ENCODE data around the gene PSMB9. TPM values are rescaled to one million over a fixed set of nuclear protein-coding genes. Genes with fewer than 3 reads are reported as not detected.
A peak's percentile ranks its signal among the peaks of the same experiment; 100 is the strongest.

PSMB9 gene
- total and polyA plus RNA-seq, 5 donors: 8.2 to 22.7 (median 16.9) TPM

- whole genome bisulfite sequencing: 45% methylated on average over 4 of the region's 4 CpGs
- DNase-seq (no peak), ATAC-seq (peak in 1 of 2 donors; percentile 40)
- Histone ChIP-seq H3K27me3 (ENCODE audit: control insufficient read depth, insufficient read depth) (no peaks in the 10 kb centered on the region), H3K4me3 (ENCODE audit: low read length) (no peak overlapping the region), H3K9me3 (ENCODE audit: control insufficient read depth, low read length) (no peaks in the 10 kb centered on the region), H3K4me1 (ENCODE audit: control insufficient read depth, insufficient read depth, low read length) (no peaks in the 10 kb centered on the region), H3K27ac (ENCODE audit: low read length) (no peak overlapping the region)
- intact Hi-C loops (cut with DNase I): loop anchor here (2.0 to 10.0 kb wide), 4 partner anchors 47 to 99 kb away; no protein-coding TSS in a partner anchor
Measured at GRCh38 chr6:32885698-32886286, 31.8 kb downstream of the PSMB9 start.

DNA sequence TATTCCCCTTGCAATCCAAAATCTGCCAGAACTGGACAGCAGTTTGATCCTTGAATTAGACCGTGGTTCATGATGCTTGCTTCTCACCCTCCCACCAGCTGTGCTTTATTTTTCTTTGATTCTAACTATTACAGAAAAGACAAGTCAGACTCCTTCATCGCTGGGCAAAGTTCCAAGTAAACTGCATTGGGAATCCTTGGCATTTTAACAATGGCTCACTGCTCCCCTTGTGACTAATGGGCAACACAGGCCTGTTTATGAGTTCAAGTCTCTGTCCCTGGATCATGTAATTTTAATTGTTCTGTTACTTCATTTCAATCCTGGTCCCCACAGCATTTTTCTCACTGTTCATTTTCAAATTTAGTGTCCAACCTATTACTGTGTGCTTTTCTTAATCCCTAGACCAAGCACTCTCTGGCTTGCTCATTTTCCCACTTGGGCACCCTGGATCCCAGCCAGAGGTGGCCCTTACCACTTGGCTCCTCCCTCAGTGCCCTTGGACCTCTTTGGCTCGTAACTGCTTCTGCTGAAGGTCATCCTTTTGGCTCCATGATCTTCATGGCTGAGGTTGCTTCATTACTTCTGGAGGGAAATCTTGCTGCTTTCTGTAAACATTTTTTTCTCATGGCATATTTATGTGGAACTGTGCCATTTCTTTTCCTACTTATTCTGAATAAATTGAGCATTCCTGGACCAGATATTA lies 32.8 kb downstream of the PSMB9 start:
- no peaks in the 10 kb centered on the region for H3K9me3 ChIP-seq (ENCODE audit: control insufficient read depth, low read length)
- no peaks in the 10 kb centered on the region for H3K4me1 ChIP-seq (ENCODE audit: control insufficient read depth, insufficient read depth, low read length)
- no peak overlapping the region for H3K4me3 ChIP-seq (ENCODE audit: low read length)
- intact Hi-C loops (cut with DNase I): loop anchor here (5.0 to 10.0 kb wide), 3 partner anchors 45 to 98 kb away; no protein-coding TSS in a partner anchor
- 40% methylated on average over 3 of the region's 3 CpGs for WGBS
- DNase-seq: peak in 2 of 3 donors; percentile 22 to 58
- H3K27ac ChIP-seq (ENCODE audit: low read length): no peak overlapping the region
- no peaks in the 10 kb centered on the region for H3K27me3 ChIP-seq (ENCODE audit: control insufficient read depth, insufficient read depth)
- ATAC-seq: peak in 1 of 2 donors; percentile 8

DNA sequence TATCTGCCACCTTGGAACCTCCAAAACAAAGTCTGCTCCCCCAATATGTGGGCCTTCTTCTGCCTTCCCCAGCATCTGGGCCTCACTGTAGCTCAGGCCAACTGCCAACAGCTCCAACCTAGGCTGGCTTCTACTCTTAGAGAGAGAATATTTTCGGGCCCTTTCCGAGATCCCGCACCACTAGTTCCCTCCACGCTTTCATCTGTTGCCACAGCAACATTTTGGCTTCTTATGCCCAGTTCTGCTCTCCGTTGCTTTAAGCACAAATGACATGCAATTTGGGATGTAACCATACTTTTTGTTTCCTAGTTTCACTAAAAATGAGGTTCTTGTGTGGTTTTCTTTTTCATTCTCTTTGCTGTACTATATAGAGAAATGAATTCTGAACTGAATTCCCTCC lies 33.6 kb downstream of the PSMB9 start:
- intact Hi-C loops (cut with DNase I): loop anchor here (5.0 to 10.0 kb wide), 3 partner anchors 45 to 97 kb away; no protein-coding TSS in a partner anchor
- Histone ChIP-seq H3K9me3 (ENCODE audit: control insufficient read depth, low read length) (no peaks in the 10 kb centered on the region), H3K27me3 (ENCODE audit: control insufficient read depth, insufficient read depth) (no peaks in the 10 kb centered on the region), H3K27ac (ENCODE audit: low read length) (no peak overlapping the region), H3K4me1 (ENCODE audit: control insufficient read depth, insufficient read depth, low read length) (no peaks in the 10 kb centered on the region), H3K4me3 (ENCODE audit: low read length) (no peak overlapping the region)
- 82% methylated on average over 5 of the region's 5 CpGs for WGBS
- ATAC-seq (no peak), DNase-seq (no peak)

GRCh38 chr6:32888576-32888975 lies 34.6 kb downstream of the PSMB9 start:
- Histone ChIP-seq H3K4me3 (ENCODE audit: low read length) (no peak overlapping the region), H3K4me1 (ENCODE audit: control insufficient read depth, insufficient read depth, low read length) (no peaks in the 10 kb centered on the region), H3K9me3 (ENCODE audit: control insufficient read depth, low read length) (no peaks in the 10 kb centered on the region), H3K27me3 (ENCODE audit: control insufficient read depth, insufficient read depth) (no peaks in the 10 kb centered on the region), H3K27ac (ENCODE audit: low read length) (no peak overlapping the region)
- intact Hi-C loops (cut with DNase I): loop anchor here (5.0 to 10.0 kb wide), 3 partner anchors 44 to 96 kb away; no protein-coding TSS in a partner anchor
- WGBS: 88% methylated on average over 2 of the region's 2 CpGs
- ATAC-seq (no peak), DNase-seq (no peak)

GRCh38 chr6:32889533-32889932 lies 35.5 kb downstream of the PSMB9 start:
- H3K4me1 ChIP-seq (ENCODE audit: control insufficient read depth, insufficient read depth, low read length): no peaks in the 10 kb centered on the region
- no peak overlapping the region for H3K4me3 ChIP-seq (ENCODE audit: low read length)
- DNase-seq (no peak), ATAC-seq (no peak)
- 63% methylated on average over 1 of the region's 1 CpG for WGBS
- H3K27me3 ChIP-seq (ENCODE audit: control insufficient read depth, insufficient read depth): no peaks in the 10 kb centered on the region
- intact Hi-C loops (cut with DNase I): loop anchor here (5.0 to 10.0 kb wide), 3 partner anchors 43 to 95 kb away; no protein-coding TSS in a partner anchor
- H3K9me3 ChIP-seq (ENCODE audit: control insufficient read depth, low read length): no peaks in the 10 kb centered on the region
- H3K27ac ChIP-seq (ENCODE audit: low read length): no peak overlapping the region

GRCh38 chr6:32890831-32891230 lies 36.8 kb downstream of the PSMB9 start:
- WGBS: 35% methylated on average over 1 of the region's 1 CpG
- intact Hi-C loops (cut with DNase I): no loop called here
- no peak for ATAC-seq
- Histone ChIP-seq H3K9me3 (ENCODE audit: control insufficient read depth, low read length) (no peaks in the 10 kb centered on the region), H3K27me3 (ENCODE audit: control insufficient read depth, insufficient read depth) (no peaks in the 10 kb centered on the region), H3K4me1 (ENCODE audit: control insufficient read depth, insufficient read depth, low read length) (peaks cover 4% of the 10 kb centered on the region), H3K4me3 (ENCODE audit: low read length) (no peak overlapping the region), H3K27ac (ENCODE audit: low read length) (no peak overlapping the region)
- DNase-seq: no peak

GRCh38 chr6:32894085-32895005 lies 40.4 kb downstream of the PSMB9 start:
- under 1% methylated on average over 61 of the region's 61 CpGs for WGBS
- H3K4me3 ChIP-seq (ENCODE audit: low read length): peak overlapping the region; percentile 92
- intact Hi-C loops (cut with DNase I): no loop called here
- peaks cover 4% of the 10 kb centered on the region for H3K4me1 ChIP-seq (ENCODE audit: control insufficient read depth, insufficient read depth, low read length)
- H3K27ac ChIP-seq (ENCODE audit: low read length): peak overlapping the region; percentile 80
- DNase-seq (peak; percentile 91 to 97 (median 97)), ATAC-seq (peak; percentile 99 to 100)
- H3K27me3 ChIP-seq (ENCODE audit: control insufficient read depth, insufficient read depth): no peaks in the 10 kb centered on the region
- H3K9me3 ChIP-seq (ENCODE audit: control insufficient read depth, low read length): no peaks in the 10 kb centered on the region

DNA sequence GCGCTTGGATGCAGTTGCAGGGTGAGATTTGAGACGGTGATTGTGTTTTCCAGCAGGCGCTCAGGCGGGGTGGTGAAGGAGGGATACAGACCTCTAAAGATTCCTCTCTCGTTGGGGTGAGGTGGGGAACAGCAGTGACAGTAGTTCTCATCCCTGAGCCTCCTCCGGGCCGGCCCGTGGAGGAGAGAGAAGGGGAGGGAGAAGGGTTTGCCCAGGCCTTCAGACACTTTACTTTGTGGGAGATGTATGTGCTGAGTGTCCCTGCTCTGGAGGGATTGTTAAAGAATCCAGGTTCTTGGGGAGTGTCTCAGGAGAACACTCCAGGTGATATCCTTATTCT lies 41.0 kb downstream of the PSMB9 start:
- DNase-seq (no peak), ATAC-seq (peak; percentile 29 to 32)
- H3K9me3 ChIP-seq (ENCODE audit: control insufficient read depth, low read length): no peaks in the 10 kb centered on the region
- H3K27me3 ChIP-seq (ENCODE audit: control insufficient read depth, insufficient read depth): no peaks in the 10 kb centered on the region
- H3K4me3 ChIP-seq (ENCODE audit: low read length): peak overlapping the region; percentile 92
- 0% methylated on average over 8 of the region's 8 CpGs for WGBS
- intact Hi-C loops (cut with DNase I): no loop called here
- H3K27ac ChIP-seq (ENCODE audit: low read length): peak overlapping the region; percentile 71
- peaks cover 4% of the 10 kb centered on the region for H3K4me1 ChIP-seq (ENCODE audit: control insufficient read depth, insufficient read depth, low read length)

DNA sequence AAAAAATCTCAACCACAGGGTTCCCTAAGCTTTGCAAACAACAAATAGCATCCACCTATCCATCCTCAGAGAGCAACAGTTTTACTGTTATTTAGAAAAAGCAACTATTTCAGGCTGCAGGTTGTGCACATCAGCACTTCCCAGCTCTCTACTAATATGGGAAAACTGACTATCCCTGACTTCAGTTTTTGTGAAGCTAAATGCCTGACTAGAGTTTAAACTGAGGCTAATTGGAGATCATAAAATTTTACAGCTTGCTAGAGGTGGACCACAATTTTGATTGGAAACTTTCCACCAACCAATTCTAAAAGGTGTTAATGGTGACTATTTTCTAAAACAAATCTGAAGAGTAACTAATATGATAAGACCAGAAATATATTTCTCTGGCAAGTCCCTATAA lies 50.0 kb downstream of the PSMB9 start:
- no peak overlapping the region for H3K27ac ChIP-seq (ENCODE audit: low read length)
- no peaks in the 10 kb centered on the region for H3K27me3 ChIP-seq (ENCODE audit: control insufficient read depth, insufficient read depth)
- no peak overlapping the region for H3K4me3 ChIP-seq (ENCODE audit: low read length)
- H3K9me3 ChIP-seq (ENCODE audit: control insufficient read depth, low read length): no peaks in the 10 kb centered on the region
- ATAC-seq (no peak), DNase-seq (no peak)
- intact Hi-C loops (cut with DNase I): no loop called here
- H3K4me1 ChIP-seq (ENCODE audit: control insufficient read depth, insufficient read depth, low read length): no peaks in the 10 kb centered on the region

DNA sequence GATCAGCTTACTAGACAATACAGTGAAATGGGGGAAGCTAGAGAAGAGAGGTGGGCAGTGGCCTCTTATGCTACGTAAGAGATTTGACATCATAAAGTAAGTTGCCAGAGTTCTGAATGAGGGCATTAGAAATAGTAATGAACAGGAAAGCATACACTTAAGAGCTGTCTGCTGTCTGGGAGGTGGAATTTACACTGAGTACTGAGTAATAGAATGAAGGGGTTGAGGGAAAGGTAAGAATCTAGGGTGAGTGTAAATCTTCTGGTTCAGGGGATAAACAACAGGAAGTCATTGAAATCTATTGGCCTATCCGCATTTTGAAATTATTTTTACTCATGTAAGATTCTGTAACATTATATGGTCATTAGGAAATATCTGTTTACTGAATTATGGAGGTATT lies 51.1 kb downstream of the PSMB9 start:
- ATAC-seq: no peak
- H3K27me3 ChIP-seq (ENCODE audit: control insufficient read depth, insufficient read depth): no peaks in the 10 kb centered on the region
- WGBS: 81% methylated on average over 2 of the region's 2 CpGs
- H3K9me3 ChIP-seq (ENCODE audit: control insufficient read depth, low read length): no peaks in the 10 kb centered on the region
- H3K4me3 ChIP-seq (ENCODE audit: low read length): no peak overlapping the region
- intact Hi-C loops (cut with DNase I): no loop called here
- no peak for DNase-seq
- no peak overlapping the region for H3K27ac ChIP-seq (ENCODE audit: low read length)
- H3K4me1 ChIP-seq (ENCODE audit: control insufficient read depth, insufficient read depth, low read length): no peaks in the 10 kb centered on the region

DNA sequence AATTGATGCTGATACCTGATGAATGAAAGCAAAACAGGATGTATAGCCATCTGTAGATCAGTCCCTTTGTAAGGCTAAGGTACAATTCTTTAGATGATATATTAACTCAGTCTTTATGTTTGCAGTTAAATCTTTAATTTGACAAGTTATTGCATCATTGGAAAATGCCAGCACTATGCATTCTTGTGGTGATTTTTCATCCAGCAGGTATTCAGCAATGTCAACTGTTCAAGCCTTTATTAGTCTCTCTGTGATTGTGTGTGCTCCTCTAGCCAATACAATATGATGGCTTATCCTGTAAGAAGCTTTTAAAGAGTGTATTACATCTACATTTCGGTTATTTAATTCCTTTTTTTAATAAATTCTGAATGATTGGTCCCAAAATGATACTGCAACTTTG lies 52.5 kb downstream of the PSMB9 start:
- no peak overlapping the region for H3K27ac ChIP-seq (ENCODE audit: low read length)
- 64% methylated on average over 1 of the region's 1 CpG for WGBS
- intact Hi-C loops (cut with DNase I): no loop called here
- H3K27me3 ChIP-seq (ENCODE audit: control insufficient read depth, insufficient read depth): no peaks in the 10 kb centered on the region
- H3K9me3 ChIP-seq (ENCODE audit: control insufficient read depth, low read length): no peaks in the 10 kb centered on the region
- no peaks in the 10 kb centered on the region for H3K4me1 ChIP-seq (ENCODE audit: control insufficient read depth, insufficient read depth, low read length)
- ATAC-seq (no peak), DNase-seq (no peak)
- no peak overlapping the region for H3K4me3 ChIP-seq (ENCODE audit: low read length)
